ENCODE measurements around the gene DDX27. TPM values are rescaled to one million over a fixed set of nuclear protein-coding genes. Genes with fewer than 3 reads are reported as not detected.

DDX27 gene
- total and polyA plus RNA-seq, 2 of the 13 experiments (the other 11 are each of a cell fraction or from before 2014, with no cell fraction given): 42.6 to 72.8 TPM

DNA sequence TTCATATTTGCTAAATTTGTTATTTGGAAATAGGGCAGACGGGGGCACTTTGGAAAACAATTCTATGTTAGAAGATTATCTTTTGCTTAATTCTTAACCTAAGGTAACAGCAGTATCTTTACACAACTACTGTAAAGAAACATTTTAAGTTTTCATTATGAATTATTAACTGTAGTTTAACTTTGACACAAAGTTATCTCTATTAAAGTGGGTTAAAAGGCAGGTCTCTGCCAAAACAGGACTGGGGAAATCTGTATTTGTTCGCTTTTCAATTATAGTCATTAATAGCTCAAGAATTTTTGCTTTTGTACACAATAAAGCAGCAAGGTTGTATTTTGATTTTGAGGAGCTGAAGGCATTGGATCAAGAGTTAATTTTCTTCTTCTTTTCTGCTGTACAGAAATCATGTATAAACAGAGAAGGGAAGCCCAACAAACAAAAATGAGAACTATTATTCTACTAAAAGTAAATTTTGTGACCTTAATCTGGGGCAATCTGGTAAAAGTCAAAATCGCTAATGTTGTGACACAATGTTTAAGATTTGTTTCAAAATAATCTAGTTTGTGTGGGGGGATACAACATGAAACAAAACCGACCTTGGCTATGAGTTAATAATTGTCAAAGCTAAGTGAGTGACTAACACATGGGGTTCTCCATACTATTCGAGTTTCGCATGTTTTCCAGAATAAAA, 34.0 kb upstream of the DDX27 start (continued):
- TF ChIP-seq, protein P1, sequence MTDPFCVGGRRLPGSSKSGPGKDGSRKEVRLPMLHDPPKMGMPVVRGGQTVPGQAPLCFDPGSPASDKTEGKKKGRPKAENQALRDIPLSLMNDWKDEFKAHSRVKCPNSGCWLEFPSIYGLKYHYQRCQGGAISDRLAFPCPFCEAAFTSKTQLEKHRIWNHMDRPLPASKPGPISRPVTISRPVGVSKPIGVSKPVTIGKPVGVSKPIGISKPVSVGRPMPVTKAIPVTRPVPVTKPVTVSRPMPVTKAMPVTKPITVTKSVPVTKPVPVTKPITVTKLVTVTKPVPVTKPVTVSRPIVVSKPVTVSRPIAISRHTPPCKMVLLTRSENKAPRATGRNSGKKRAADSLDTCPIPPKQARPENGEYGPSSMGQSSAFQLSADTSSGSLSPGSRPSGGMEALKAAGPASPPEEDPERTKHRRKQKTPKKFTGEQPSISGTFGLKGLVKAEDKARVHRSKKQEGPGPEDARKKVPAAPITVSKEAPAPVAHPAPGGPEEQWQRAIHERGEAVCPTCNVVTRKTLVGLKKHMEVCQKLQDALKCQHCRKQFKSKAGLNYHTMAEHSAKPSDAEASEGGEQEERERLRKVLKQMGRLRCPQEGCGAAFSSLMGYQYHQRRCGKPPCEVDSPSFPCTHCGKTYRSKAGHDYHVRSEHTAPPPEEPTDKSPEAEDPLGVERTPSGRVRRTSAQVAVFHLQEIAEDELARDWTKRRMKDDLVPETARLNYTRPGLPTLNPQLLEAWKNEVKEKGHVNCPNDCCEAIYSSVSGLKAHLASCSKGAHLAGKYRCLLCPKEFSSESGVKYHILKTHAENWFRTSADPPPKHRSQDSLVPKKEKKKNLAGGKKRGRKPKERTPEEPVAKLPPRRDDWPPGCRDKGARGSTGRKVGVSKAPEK (CRISPR knock-in tag; IDR thresholded peaks at IDR 0.05; ENCODE audit: borderline replicate concordance): no peak
- TF ChIP-seq TAF1 (CRISPR knock-in tag; IDR thresholded peaks at IDR 0.05) (no peak), POLR2AphosphoS2 (IDR thresholded peaks at IDR 0.05; ENCODE audit: low read depth, low read length) (no peak), ZMYM2 (CRISPR knock-in tag; IDR thresholded peaks at IDR 0.05) (no peak), JUND (CRISPR knock-in tag; IDR thresholded peaks at IDR 0.05) (no peak), EP300 (IDR thresholded peaks at IDR 0.05; ENCODE audit: low read depth in 2 of 2, low read length in 2 of 2) (peak; percentile 17 to 81; a peak in 2 of 4 replicates), EP300 (CRISPR knock-in tag; IDR thresholded peaks at IDR 0.05; ENCODE audit: borderline replicate concordance) (no peak), SOX5 (CRISPR knock-in tag; IDR thresholded peaks at IDR 0.05; ENCODE audit: borderline replicate concordance) (peak; percentile 76; the same call in 1 of the 2 replicates), FOXO1 (CRISPR knock-in tag; IDR thresholded peaks at IDR 0.05) (no peak; the same call in 1 of the 2 replicates), RARA (CRISPR knock-in tag; IDR thresholded peaks at IDR 0.05) (peak; percentile 21; the same call in 1 of the 2 replicates), ZNF121 (CRISPR knock-in tag; IDR thresholded peaks at IDR 0.05) (no peak), ZBTB8A (CRISPR knock-in tag; IDR thresholded peaks at IDR 0.05; ENCODE audit: borderline replicate concordance, low read depth) (no peak), ZNF530 (CRISPR knock-in tag; IDR thresholded peaks at IDR 0.05; ENCODE audit: low read depth) (no peak), ELF4 (CRISPR knock-in tag; IDR thresholded peaks at IDR 0.05; ENCODE audit: borderline replicate concordance) (no peak; the same call in 1 of the 2 replicates), ZNF75D (CRISPR knock-in tag; IDR thresholded peaks at IDR 0.05; ENCODE audit: borderline replicate concordance) (no peak), ZNF33A (CRISPR knock-in tag; IDR thresholded peaks at IDR 0.05; ENCODE audit: borderline replicate concordance) (no peak), MED13 (CRISPR knock-in tag; IDR thresholded peaks at IDR 0.05) (no peak), ZNF441 (CRISPR knock-in tag; IDR thresholded peaks at IDR 0.05; ENCODE audit: borderline replicate concordance) (no peak), DR1 (CRISPR knock-in tag; IDR thresholded peaks at IDR 0.05) (no peak)
- TF ChIP-seq, protein P2, sequence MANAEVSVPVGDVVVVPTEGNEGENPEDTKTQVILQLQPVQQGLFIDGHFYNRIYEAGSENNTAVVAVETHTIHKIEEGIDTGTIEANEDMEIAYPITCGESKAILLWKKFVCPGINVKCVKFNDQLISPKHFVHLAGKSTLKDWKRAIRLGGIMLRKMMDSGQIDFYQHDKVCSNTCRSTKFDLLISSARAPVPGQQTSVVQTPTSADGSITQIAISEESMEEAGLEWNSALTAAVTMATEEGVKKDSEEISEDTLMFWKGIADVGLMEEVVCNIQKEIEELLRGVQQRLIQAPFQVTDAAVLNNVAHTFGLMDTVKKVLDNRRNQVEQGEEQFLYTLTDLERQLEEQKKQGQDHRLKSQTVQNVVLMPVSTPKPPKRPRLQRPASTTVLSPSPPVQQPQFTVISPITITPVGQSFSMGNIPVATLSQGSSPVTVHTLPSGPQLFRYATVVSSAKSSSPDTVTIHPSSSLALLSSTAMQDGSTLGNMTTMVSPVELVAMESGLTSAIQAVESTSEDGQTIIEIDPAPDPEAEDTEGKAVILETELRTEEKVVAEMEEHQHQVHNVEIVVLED (CRISPR knock-in tag; IDR thresholded peaks at IDR 0.05; ENCODE audit: borderline replicate concordance): 0 out of 2 replicates have a peak, but pooled peaks have one; percentile 0
- TF ChIP-seq, protein P3, sequence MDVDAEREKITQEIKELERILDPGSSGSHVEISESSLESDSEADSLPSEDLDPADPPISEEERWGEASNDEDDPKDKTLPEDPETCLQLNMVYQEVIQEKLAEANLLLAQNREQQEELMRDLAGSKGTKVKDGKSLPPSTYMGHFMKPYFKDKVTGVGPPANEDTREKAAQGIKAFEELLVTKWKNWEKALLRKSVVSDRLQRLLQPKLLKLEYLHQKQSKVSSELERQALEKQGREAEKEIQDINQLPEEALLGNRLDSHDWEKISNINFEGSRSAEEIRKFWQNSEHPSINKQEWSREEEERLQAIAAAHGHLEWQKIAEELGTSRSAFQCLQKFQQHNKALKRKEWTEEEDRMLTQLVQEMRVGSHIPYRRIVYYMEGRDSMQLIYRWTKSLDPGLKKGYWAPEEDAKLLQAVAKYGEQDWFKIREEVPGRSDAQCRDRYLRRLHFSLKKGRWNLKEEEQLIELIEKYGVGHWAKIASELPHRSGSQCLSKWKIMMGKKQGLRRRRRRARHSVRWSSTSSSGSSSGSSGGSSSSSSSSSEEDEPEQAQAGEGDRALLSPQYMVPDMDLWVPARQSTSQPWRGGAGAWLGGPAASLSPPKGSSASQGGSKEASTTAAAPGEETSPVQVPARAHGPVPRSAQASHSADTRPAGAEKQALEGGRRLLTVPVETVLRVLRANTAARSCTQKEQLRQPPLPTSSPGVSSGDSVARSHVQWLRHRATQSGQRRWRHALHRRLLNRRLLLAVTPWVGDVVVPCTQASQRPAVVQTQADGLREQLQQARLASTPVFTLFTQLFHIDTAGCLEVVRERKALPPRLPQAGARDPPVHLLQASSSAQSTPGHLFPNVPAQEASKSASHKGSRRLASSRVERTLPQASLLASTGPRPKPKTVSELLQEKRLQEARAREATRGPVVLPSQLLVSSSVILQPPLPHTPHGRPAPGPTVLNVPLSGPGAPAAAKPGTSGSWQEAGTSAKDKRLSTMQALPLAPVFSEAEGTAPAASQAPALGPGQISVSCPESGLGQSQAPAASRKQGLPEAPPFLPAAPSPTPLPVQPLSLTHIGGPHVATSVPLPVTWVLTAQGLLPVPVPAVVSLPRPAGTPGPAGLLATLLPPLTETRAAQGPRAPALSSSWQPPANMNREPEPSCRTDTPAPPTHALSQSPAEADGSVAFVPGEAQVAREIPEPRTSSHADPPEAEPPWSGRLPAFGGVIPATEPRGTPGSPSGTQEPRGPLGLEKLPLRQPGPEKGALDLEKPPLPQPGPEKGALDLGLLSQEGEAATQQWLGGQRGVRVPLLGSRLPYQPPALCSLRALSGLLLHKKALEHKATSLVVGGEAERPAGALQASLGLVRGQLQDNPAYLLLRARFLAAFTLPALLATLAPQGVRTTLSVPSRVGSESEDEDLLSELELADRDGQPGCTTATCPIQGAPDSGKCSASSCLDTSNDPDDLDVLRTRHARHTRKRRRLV (CRISPR knock-in tag; IDR thresholded peaks at IDR 0.05): no peak
